Type B pancreatic cell (in vitro differentiated cells): ENCODE measurements around the gene HPS6. TPM values are rescaled to one million over a fixed set of nuclear protein-coding genes. Genes with fewer than 3 reads are reported as not detected.

Experiments used
- DNase-seq: peaks from one replicate; pipeline ENCODE4 v3.0.0; 2021; ENCODE audit warnings: mixed read lengths; ENCODE audit not compliant: unreplicated experiment; ENCODE audit errors: extremely low spot score
- H3K27ac Mint-ChIP-seq: 2 replicates; pipeline ENCODE4 v1.8.0; 2021; ENCODE audit warnings: mild to moderate bottlenecking, mixed read lengths
- H3K27me3 Mint-ChIP-seq: 2 replicates; pipeline ENCODE4 v1.8.0; 2021; ENCODE audit warnings: mixed read lengths
- H3K36me3 Mint-ChIP-seq: 2 replicates; pipeline ENCODE4 v1.8.0; 2021; ENCODE audit warnings: mixed read lengths
- H3K4me1 Mint-ChIP-seq: one replicate; pipeline ENCODE4 v1.8.0; 2021; ENCODE audit warnings: mixed read lengths; ENCODE audit not compliant: unreplicated experiment
- H3K4me3 Mint-ChIP-seq: 2 replicates; pipeline ENCODE4 v1.8.0; 2021; ENCODE audit warnings: mild to moderate bottlenecking, mixed read lengths
- H3K9me3 Mint-ChIP-seq: 2 replicates; pipeline ENCODE4 v1.8.0; 2021; ENCODE audit warnings: mixed read lengths
- long read RNA-seq: library from polyadenylated mRNA; unstranded; transcript quantifications from one replicate; pipeline ENCODE4 v2.0.0, GENCODE V29; 2020
- total RNA-seq: library from RNA; stranded (reverse); gene quantifications from 2 replicates; pipeline ENCODE4 v1.2.1, GENCODE V29; 2021; ENCODE audit warnings: low replicate concordance
- TF ChIP-seq, protein P1 (sequence below): fragments of 200-600 bp; sonication (generic); conservative IDR thresholded peaks from 2 replicates; pipeline ENCODE4 v1.5.0; 2021; ENCODE audit warnings: antibody characterized with exemption, mild to moderate bottlenecking

HPS6 gene
- total RNA-seq: 19.1 and 23.1 TPM in 2 replicates
- long read RNA-seq, partial matches to known transcripts: 0 of 1 reads
- long read RNA-seq, other reads (novel, unspliced or antisense): 0 of 1 reads

DNA sequence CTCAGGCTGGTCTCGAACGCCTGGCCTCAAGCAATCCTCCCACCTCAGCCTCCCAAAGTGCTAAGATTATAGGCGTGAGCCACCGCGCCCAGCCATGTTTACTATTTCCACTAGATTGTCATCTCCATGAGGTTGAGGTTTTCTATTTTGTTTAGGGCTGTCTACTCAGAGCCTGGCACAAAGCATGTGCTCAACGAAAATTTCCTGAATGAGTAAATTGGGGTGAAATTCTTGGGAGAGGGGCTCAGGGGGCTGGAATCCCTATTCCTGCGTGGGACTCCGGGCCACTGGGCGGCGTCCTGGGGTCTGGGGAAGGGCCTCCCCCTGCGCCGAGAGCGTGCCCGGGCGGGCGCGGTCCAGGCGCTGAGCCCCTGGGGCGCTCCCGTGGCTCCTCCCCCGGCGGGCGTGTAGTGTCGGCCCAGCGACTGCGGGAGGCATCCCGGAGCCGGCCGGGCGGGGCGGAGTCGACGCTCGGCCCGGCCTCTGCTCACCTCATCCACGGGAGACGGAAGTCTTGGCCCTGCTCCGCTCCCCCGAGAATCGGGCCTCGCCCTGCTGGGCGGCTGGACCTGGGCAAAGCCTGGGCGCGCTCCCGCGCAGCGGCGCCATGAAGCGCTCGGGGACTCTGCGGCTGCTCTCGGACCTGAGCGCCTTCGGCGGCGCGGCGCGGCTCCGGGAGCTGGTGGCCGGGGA lies at the start of gene HPS6:
Gene HPS6, plus strand, starts transcription at position 482 of the 693 bp plus-strand sequence. Its CDS starts 126 bp downstream, at position 608.
- TF ChIP-seq, protein P1, sequence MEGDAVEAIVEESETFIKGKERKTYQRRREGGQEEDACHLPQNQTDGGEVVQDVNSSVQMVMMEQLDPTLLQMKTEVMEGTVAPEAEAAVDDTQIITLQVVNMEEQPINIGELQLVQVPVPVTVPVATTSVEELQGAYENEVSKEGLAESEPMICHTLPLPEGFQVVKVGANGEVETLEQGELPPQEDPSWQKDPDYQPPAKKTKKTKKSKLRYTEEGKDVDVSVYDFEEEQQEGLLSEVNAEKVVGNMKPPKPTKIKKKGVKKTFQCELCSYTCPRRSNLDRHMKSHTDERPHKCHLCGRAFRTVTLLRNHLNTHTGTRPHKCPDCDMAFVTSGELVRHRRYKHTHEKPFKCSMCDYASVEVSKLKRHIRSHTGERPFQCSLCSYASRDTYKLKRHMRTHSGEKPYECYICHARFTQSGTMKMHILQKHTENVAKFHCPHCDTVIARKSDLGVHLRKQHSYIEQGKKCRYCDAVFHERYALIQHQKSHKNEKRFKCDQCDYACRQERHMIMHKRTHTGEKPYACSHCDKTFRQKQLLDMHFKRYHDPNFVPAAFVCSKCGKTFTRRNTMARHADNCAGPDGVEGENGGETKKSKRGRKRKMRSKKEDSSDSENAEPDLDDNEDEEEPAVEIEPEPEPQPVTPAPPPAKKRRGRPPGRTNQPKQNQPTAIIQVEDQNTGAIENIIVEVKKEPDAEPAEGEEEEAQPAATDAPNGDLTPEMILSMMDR: no peak
- Mint-ChIP-seq H3K9me3 (no peaks in the 10 kb centered on the region), H3K27me3 (peaks cover 17% of the 10 kb centered on the region), H3K36me3 (no peaks in the 10 kb centered on the region), H3K4me1 (no peaks in the 10 kb centered on the region), H3K4me3 (peak within 1 kb of the TSS; percentile 89), H3K27ac (peak within 1 kb of the TSS; percentile 80)
- DNase-seq: peak; percentile 86

DNA sequence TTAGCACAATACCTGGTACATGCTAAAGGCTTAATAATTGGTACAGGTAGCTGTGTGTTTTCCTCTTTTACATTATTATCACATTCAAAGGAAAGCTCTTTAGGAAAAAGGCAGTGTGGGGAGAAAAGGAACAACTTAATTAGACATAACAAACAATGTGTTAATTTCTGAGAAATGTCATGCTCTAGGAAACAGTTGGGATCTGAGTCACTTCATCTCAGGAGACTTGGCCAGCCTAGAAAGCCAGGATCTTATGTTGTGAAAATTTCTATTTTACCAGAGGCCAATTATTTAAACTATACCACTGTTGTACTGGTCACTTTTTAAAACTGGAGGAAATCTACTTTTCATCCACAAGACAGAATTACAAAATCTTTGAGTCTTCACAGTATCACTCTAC lies 48.7 kb upstream of the HPS6 start:
- no peak for DNase-seq
- no peak overlapping the region for H3K4me3 Mint-ChIP-seq
- H3K9me3 Mint-ChIP-seq: no peaks in the 10 kb centered on the region
- no peak overlapping the region for H3K27ac Mint-ChIP-seq
- TF ChIP-seq, protein P1: no peak
- H3K4me1 Mint-ChIP-seq: no peaks in the 10 kb centered on the region
- no peaks in the 10 kb centered on the region for H3K27me3 Mint-ChIP-seq
- H3K36me3 Mint-ChIP-seq: peaks cover 8% of the 10 kb centered on the region

DNA sequence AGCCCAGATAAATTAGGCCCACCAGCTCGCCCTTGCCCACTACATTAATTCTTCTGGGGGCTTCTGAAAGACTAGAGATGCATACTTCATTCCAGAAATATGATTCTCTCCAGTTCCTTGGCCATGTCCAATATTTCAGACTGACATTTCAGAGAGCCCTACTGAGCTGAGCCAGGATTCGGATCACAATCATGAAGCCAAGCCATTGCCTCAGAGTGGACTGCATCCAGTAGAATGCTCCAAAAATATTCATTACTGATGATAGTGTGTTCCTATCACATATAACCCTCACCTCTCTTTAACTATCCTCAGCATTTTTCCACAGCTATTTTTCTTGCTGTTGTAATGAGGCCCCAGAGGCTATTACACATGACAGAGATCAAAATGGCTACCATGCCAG lies 47.9 kb upstream of the HPS6 start:
- no peaks in the 10 kb centered on the region for H3K9me3 Mint-ChIP-seq
- no peak overlapping the region for H3K4me3 Mint-ChIP-seq
- H3K4me1 Mint-ChIP-seq: no peaks in the 10 kb centered on the region
- peaks cover 12% of the 10 kb centered on the region for H3K36me3 Mint-ChIP-seq
- no peaks in the 10 kb centered on the region for H3K27me3 Mint-ChIP-seq
- no peak overlapping the region for H3K27ac Mint-ChIP-seq
- TF ChIP-seq, protein P1: no peak
- DNase-seq: no peak

DNA sequence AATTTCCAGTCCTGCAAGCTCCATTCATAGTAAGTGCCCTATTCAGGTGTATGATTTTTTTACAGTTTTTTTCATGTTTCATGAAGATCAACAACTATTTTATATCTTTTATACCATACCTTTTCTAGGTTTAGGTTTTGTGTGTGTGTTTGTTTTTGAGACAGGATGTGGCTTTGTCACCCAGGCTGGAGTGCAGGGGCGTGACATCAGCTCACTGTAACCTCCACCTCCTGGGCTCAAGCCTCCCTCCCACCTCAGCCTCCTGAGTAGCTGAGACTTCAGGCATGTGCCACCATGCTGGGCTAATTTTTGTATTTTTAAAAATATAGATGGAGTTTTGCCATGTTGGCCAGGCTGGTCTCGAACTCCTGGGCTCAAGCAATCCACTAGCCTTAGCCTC lies 44.2 kb upstream of the HPS6 start:
- Mint-ChIP-seq H3K36me3 (peaks cover 17% of the 10 kb centered on the region), H3K9me3 (no peaks in the 10 kb centered on the region), H3K27me3 (no peaks in the 10 kb centered on the region), H3K4me3 (no peak overlapping the region), H3K27ac (no peak overlapping the region), H3K4me1 (no peaks in the 10 kb centered on the region)
- no peak for DNase-seq
- TF ChIP-seq, protein P1: no peak

DNA sequence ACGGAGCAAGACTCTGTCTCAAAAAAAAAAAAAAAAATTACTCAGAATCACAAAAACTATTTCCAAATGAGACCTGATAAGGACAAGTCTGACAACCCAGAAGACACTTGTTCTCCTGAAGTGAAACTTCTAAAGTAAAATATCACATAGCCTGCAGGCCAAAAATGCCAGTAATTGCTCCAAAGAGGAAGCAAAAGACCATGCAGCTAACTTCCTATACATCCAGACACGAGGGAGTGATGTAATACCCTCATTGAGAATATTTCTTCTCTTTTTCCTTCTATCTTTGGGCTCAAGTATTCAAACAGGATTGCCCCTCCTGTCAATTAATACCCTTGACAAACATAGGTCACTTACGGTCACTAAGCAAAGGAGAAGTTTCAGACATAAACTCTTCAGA lies 40.4 kb upstream of the HPS6 start:
- TF ChIP-seq, protein P1: no peak
- no peak for DNase-seq
- H3K9me3 Mint-ChIP-seq: no peaks in the 10 kb centered on the region
- H3K27me3 Mint-ChIP-seq: no peaks in the 10 kb centered on the region
- no peak overlapping the region for H3K4me3 Mint-ChIP-seq
- H3K4me1 Mint-ChIP-seq: no peaks in the 10 kb centered on the region
- H3K27ac Mint-ChIP-seq: no peak overlapping the region
- H3K36me3 Mint-ChIP-seq: peaks cover 28% of the 10 kb centered on the region
